Body of pancreas (tissue), 4 donors: ENCODE data around the gene PTGER3. TPM values are rescaled to one million over a fixed set of nuclear protein-coding genes. Genes with fewer than 3 reads are reported as not detected.

ENCODE experiments used
- ATAC-seq: fragments of 150-250 bp; one replicate; pipeline ENCODE4 v1.9.1; 2016
- DNase-seq, 4 donors: peaks; one replicate each; pipeline ENCODE4 v3.0.0-alpha.2; 2019
- H3K27ac ChIP-seq, 4 donors: fragments of 200-600 bp; sonication (generic); 1 replicate in 3 of 4; 2 replicates in 1 of 4; pipeline versions ENCODE4 v1.5.1 to v1.6.1; 2016 to 2019; ENCODE audit warnings: mild to moderate bottlenecking in 1 of 4, mixed read lengths in 1 of 4, moderate library complexity in 1 of 4
- H3K27me3 ChIP-seq, 2 donors: fragments of 200-600 bp; sonication (generic); one replicate each; pipeline ENCODE4 v1.6.0; 2016; ENCODE audit warnings: mild to moderate bottlenecking in 1 of 2
- H3K36me3 ChIP-seq, 2 donors: fragments of 200-600 bp; sonication (generic); replicated peaks in 1 of 2; 2 replicates each; pipeline ENCODE4 v1.5.1; 2016; ENCODE audit warnings: low read depth in 2 of 2; ENCODE audit not compliant: insufficient read depth in 1 of 2
- H3K4me1 ChIP-seq: fragments of 200-600 bp; sonication (generic); one replicate; pipeline ENCODE4 v1.6.0; 2016
- H3K4me3 ChIP-seq, 2 donors: fragments of 200-600 bp; sonication (generic); 1 replicate in 1 of 2; 2 replicates in 1 of 2; pipeline ENCODE4 v1.5.1; 2016 to 2019
- H3K9me3 ChIP-seq, 3 donors: fragments of 200-600 bp; sonication (generic); 1 replicate in 2 of 3; 2 replicates in 1 of 3; pipeline ENCODE4 v1.5.1; 2016
- CTCF ChIP-seq, 7 experiments: fragments of 450-650 bp in 4 of 7; fragments of 200-600 bp in 3 of 7; sonication (generic) in 3 of 7; IDR thresholded peaks; one replicate each; pipeline ENCODE4 v1.5.1; 2016 to 2019; ENCODE audit warnings: antibody characterized with exemption in 7 of 7
- POLR2A ChIP-seq, 3 donors: fragments of 450-650 bp; IDR thresholded peaks; one replicate each; pipeline ENCODE4 v1.6.1; 2016; ENCODE audit warnings: antibody characterized with exemption in 3 of 3, mild to moderate bottlenecking in 2 of 3
- WGBS, 2 donors: methylation state at CpG; one replicate each; pipeline ENCODE4 v1.1.5; 2017; 5-methylcytosine and 5-hydroxymethylcytosine counted together
- intact Hi-C: fragments of 100-400 bp; cut with DNase I; formaldehyde crosslinking; loops from one replicate; pipeline ENCODE4 v1.15.1; 2023
- total RNA-seq, 2 donors: library from RNA; depleted of rRNA; stranded (reverse); fragments of >200 nt; gene quantifications; one replicate each; pipeline ENCODE4 v1.1.0, GENCODE V29; 2016

Gene PTGER3
- total RNA-seq, 2 donors from 2014 or later: 15.0 to 65.3 TPM

- no peak for TF ChIP-seq POLR2A (IDR thresholded peaks at IDR 0.05)
- TF ChIP-seq CTCF (IDR thresholded peaks at IDR 0.05): no peak
- DNase-seq (no peak), ATAC-seq (no peak)
- Histone ChIP-seq H3K4me1 (no peaks in the 10 kb centered on the region), H3K4me3 (no peak overlapping the region), H3K9me3 (peaks cover 0 to 3% (median 0%) of the 10 kb centered on the region in 3 donors), H3K36me3 (no peaks in the 10 kb centered on the region), H3K27me3 (no peaks in the 10 kb centered on the region), H3K27ac (no peak overlapping the region)
- intact Hi-C loops: no loop called here
- 86 to 90% methylated on average over 7 of the region's 7 CpGs for WGBS, 2 donors
Measured at GRCh38 chr1:71027991-71028390, 19.6 kb downstream of the PTGER3 start.

DNA sequence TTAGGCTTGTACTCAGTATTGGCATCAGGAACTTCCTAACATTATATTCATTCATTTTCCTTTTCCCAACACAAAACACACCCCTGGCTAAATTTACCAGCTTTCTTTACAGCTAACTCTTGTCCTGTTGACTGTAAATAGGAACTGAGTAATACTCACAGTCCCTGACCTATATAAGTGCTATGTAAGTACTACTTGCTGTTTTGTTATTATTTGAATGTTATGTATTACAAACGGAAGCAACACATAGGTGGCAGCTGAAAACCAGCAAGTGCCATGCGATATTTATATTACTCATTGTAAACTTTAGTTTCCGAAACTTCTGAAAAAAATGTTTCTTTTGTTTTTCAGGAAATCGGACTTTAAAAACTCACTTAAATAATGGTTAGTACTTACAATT lies 21.5 kb downstream of the PTGER3 start:
- no peak overlapping the region for H3K27ac ChIP-seq
- peaks cover 0 to 3% (median 0%) of the 10 kb centered on the region in 3 donors for H3K9me3 ChIP-seq
- no peaks in the 10 kb centered on the region for H3K4me1 ChIP-seq
- TF ChIP-seq POLR2A (IDR thresholded peaks at IDR 0.05): no peak
- TF ChIP-seq CTCF (IDR thresholded peaks at IDR 0.05): no peak
- H3K27me3 ChIP-seq: no peaks in the 10 kb centered on the region
- no peaks in the 10 kb centered on the region for H3K36me3 ChIP-seq
- 81 to 88% methylated on average over 4 of the region's 4 CpGs for WGBS, 2 donors
- intact Hi-C loops: no loop called here
- no peak overlapping the region for H3K4me3 ChIP-seq
- ATAC-seq (no peak), DNase-seq (no peak)

DNA sequence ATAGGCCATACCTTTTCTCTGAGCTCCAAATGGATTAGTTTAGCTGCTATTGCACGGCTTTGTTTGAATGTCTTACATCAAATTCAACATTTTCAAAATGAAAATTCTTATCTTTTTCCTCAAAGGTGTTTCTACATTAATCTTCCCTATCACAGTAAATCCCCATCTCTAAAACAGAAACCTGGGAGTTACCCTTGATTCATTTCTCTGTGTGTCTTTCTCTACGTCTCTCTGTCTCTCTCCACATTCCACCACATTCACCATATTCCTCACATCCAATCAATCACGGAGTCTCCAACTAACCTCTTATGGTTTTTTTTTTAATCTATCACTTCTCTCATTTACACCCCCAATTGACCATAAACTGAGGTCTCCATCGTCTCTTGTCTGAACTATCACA lies 24.1 kb downstream of the PTGER3 start:
- no peak for ATAC-seq
- WGBS, 2 donors: 79 to 90% methylated on average over 4 of the region's 4 CpGs
- H3K27ac ChIP-seq: no peak overlapping the region
- H3K4me1 ChIP-seq: no peaks in the 10 kb centered on the region
- no peaks in the 10 kb centered on the region for H3K36me3 ChIP-seq
- TF ChIP-seq POLR2A (IDR thresholded peaks at IDR 0.05) (no peak), CTCF (IDR thresholded peaks at IDR 0.05) (no peak)
- intact Hi-C loops: no loop called here
- no peaks in the 10 kb centered on the region for H3K27me3 ChIP-seq
- H3K9me3 ChIP-seq: peaks cover 0 to 3% (median 0%) of the 10 kb centered on the region in 3 donors
- no peak for DNase-seq
- H3K4me3 ChIP-seq: no peak overlapping the region

GRCh38 chr1:71019233-71019969 lies 28.2 kb downstream of the PTGER3 start:
- intact Hi-C loops: no loop called here
- no peak for TF ChIP-seq CTCF (IDR thresholded peaks at IDR 0.05)
- TF ChIP-seq POLR2A (IDR thresholded peaks at IDR 0.05): no peak
- Histone ChIP-seq H3K9me3 (no peaks in the 10 kb centered on the region), H3K27me3 (no peaks in the 10 kb centered on the region), H3K4me1 (no peaks in the 10 kb centered on the region), H3K36me3 (no peaks in the 10 kb centered on the region), H3K27ac (no peak overlapping the region), H3K4me3 (no peak overlapping the region)
- no peak for ATAC-seq
- 49 to 52% methylated on average over 7 of the region's 7 CpGs for WGBS, 2 donors
- no peak for DNase-seq

GRCh38 chr1:71018791-71019190 lies 28.8 kb downstream of the PTGER3 start:
- H3K9me3 ChIP-seq: no peaks in the 10 kb centered on the region

More at GRCh38 chr1:71018791-71019190, 28.8 kb downstream of the PTGER3 start:
- ATAC-seq: no peak
- DNase-seq: no peak
- Histone ChIP-seq H3K36me3 (no peaks in the 10 kb centered on the region), H3K4me3 (no peak overlapping the region), H3K4me1 (no peaks in the 10 kb centered on the region), H3K27me3 (no peaks in the 10 kb centered on the region), H3K27ac (no peak overlapping the region)
- intact Hi-C loops: no loop called here
- no peak for TF ChIP-seq POLR2A (IDR thresholded peaks at IDR 0.05)
- TF ChIP-seq CTCF (IDR thresholded peaks at IDR 0.05): no peak
